ENCODE measurements around the gene FHOD1.

- no peak for TF ChIP-seq CTCF (IDR thresholded peaks at IDR 0.05)
- TF ChIP-seq EZH2 (IDR thresholded peaks at IDR 0.05; ENCODE audit: borderline replicate concordance, insufficient read depth, low read depth, low read length, poor library complexity, severe bottlenecking), result no peak
Observed at GRCh38 chr16:67192781-67193361, 54.4 kb downstream of the FHOD1 start.

Data from B cell (primary cell).